Vagina (tissue), 2 donors: ENCODE data around the gene CEACAM6. TPM values are rescaled to one million over a fixed set of nuclear protein-coding genes. Genes with fewer than 3 reads are reported as not detected.

Source experiments
- DNase-seq, 2 donors: peaks; one replicate each; pipeline ENCODE4 v3.0.0-alpha.2; 2017; ENCODE audit errors: extremely low spot score in 2 of 2
- H3K27ac ChIP-seq: fragments of 200-600 bp; sonication (generic); one replicate; pipeline ENCODE4 v1.5.1; 2019
- H3K27me3 ChIP-seq: fragments of 200-600 bp; sonication (generic); one replicate; pipeline ENCODE4 v1.5.1; 2019
- H3K36me3 ChIP-seq, 2 donors: fragments of 200-600 bp; sonication (generic); one replicate each; pipeline ENCODE4 v1.5.1; 2017 to 2019
- H3K4me1 ChIP-seq: fragments of 200-600 bp; sonication (generic); one replicate; pipeline ENCODE4 v1.5.1; 2019
- H3K4me3 ChIP-seq, 2 donors: fragments of 200-600 bp; sonication (generic); 1 replicate in 1 of 2; 2 replicates in 1 of 2; pipeline ENCODE4 v1.5.1; 2016 to 2019
- H3K9me3 ChIP-seq: fragments of 200-600 bp; sonication (generic); one replicate; pipeline ENCODE4 v1.5.1; 2019
- CTCF ChIP-seq, 3 experiments: fragments of 450-650 bp in 2 of 3; fragments of 200-600 bp in 1 of 3; sonication (generic) in 1 of 3; IDR thresholded peaks; one replicate each; pipeline ENCODE4 v1.5.1; 2017 to 2019; ENCODE audit warnings: antibody characterized with exemption in 3 of 3, mild to moderate bottlenecking in 2 of 3, moderate library complexity in 2 of 3
- POLR2A ChIP-seq, 2 donors: fragments of 450-650 bp; IDR thresholded peaks; one replicate each; pipeline ENCODE4 v1.6.1; 2017; ENCODE audit warnings: antibody characterized with exemption in 2 of 2, mild to moderate bottlenecking in 2 of 2, moderate library complexity in 2 of 2
- POLR2AphosphoS5 ChIP-seq, 2 donors: sonication (generic); formaldehyde crosslinking; IDR thresholded peaks; one replicate each; pipeline ENCODE4 v1.9.0; 2017; ENCODE audit warnings: antibody characterized with exemption in 2 of 2, mild to moderate bottlenecking in 2 of 2, low read depth in 1 of 2; ENCODE audit not compliant: insufficient read depth in 1 of 2
- intact Hi-C: fragments of 100-400 bp; cut with DNase I; formaldehyde crosslinking; loops from one replicate; pipeline ENCODE4 v1.15.1; 2023
- total RNA-seq: library from RNA; depleted of rRNA; stranded (reverse); fragments of >200 nt; gene quantifications from one replicate; pipeline ENCODE4 v1.2.3, GENCODE V29; 2016

The CEACAM6 gene
- total RNA-seq, 1 donor from 2014 or later, result 6.9 TPM

- intact Hi-C loops, result no loop called here
- TF ChIP-seq POLR2A (IDR thresholded peaks at IDR 0.05) (no peak), POLR2AphosphoS5 (IDR thresholded peaks at IDR 0.05; ENCODE audit: insufficient read depth in 1 of 2, low read depth in 1 of 2) (no peak), CTCF (IDR thresholded peaks at IDR 0.05) (no peak)
- Histone ChIP-seq H3K27ac (no peak overlapping the region), H3K9me3 (no peaks in the 10 kb centered on the region), H3K36me3 (no peaks in the 10 kb centered on the region), H3K4me3 (no peak overlapping the region), H3K27me3 (no peaks in the 10 kb centered on the region), H3K4me1 (no peaks in the 10 kb centered on the region)
- no peak for DNase-seq
These were observed 55.7 kb downstream of the CEACAM6 start for GRCh38 chr19:41811036-41811435.

GRCh38 chr19:41811981-41812380 is 56.7 kb downstream of the CEACAM6 start:
- TF ChIP-seq POLR2A (IDR thresholded peaks at IDR 0.05) (no peak), POLR2AphosphoS5 (IDR thresholded peaks at IDR 0.05; ENCODE audit: insufficient read depth in 1 of 2, low read depth in 1 of 2) (no peak), CTCF (IDR thresholded peaks at IDR 0.05) (no peak)
- intact Hi-C loops, result no loop called here
- no peaks in the 10 kb centered on the region for H3K36me3 ChIP-seq
- no peaks in the 10 kb centered on the region for H3K9me3 ChIP-seq
- H3K4me3 ChIP-seq, result no peak overlapping the region
- no peaks in the 10 kb centered on the region for H3K27me3 ChIP-seq
- no peak overlapping the region for H3K27ac ChIP-seq
- no peaks in the 10 kb centered on the region for H3K4me1 ChIP-seq
- DNase-seq, result no peak

GRCh38 chr19:41813911-41814310 is 58.6 kb downstream of the CEACAM6 start:
- Histone ChIP-seq H3K4me3 (no peak overlapping the region), H3K9me3 (no peaks in the 10 kb centered on the region), H3K36me3 (no peaks in the 10 kb centered on the region), H3K27ac (no peak overlapping the region), H3K27me3 (no peaks in the 10 kb centered on the region), H3K4me1 (no peaks in the 10 kb centered on the region)
- no peak for DNase-seq
- intact Hi-C loops, result no loop called here
- TF ChIP-seq POLR2AphosphoS5 (IDR thresholded peaks at IDR 0.05; ENCODE audit: insufficient read depth in 1 of 2, low read depth in 1 of 2), result no peak
- TF ChIP-seq POLR2A (IDR thresholded peaks at IDR 0.05), result no peak
- TF ChIP-seq CTCF (IDR thresholded peaks at IDR 0.05), result no peak

GRCh38 chr19:41815301-41815700 is 60.0 kb downstream of the CEACAM6 start:
- Histone ChIP-seq H3K27ac (no peak overlapping the region), H3K27me3 (no peaks in the 10 kb centered on the region), H3K4me3 (no peak overlapping the region), H3K4me1 (no peaks in the 10 kb centered on the region), H3K9me3 (no peaks in the 10 kb centered on the region), H3K36me3 (no peaks in the 10 kb centered on the region)
- intact Hi-C loops, result no loop called here
- no peak for DNase-seq
- TF ChIP-seq POLR2AphosphoS5 (IDR thresholded peaks at IDR 0.05; ENCODE audit: insufficient read depth in 1 of 2, low read depth in 1 of 2), result no peak
- no peak for TF ChIP-seq CTCF (IDR thresholded peaks at IDR 0.05)
- TF ChIP-seq POLR2A (IDR thresholded peaks at IDR 0.05), result no peak

- Histone ChIP-seq H3K9me3 (no peaks in the 10 kb centered on the region), H3K4me3 (no peak overlapping the region), H3K27me3 (no peaks in the 10 kb centered on the region), H3K27ac (no peak overlapping the region), H3K36me3 (no peaks in the 10 kb centered on the region), H3K4me1 (no peaks in the 10 kb centered on the region)
- TF ChIP-seq POLR2A (IDR thresholded peaks at IDR 0.05) (no peak), CTCF (IDR thresholded peaks at IDR 0.05) (no peak)
- no peak for DNase-seq
- intact Hi-C loops, result no loop called here
These were observed 61.4 kb downstream of the CEACAM6 start for GRCh38 chr19:41816761-41817160.
